Measurements from ENCODE around the gene KPTN. TPM values are rescaled to one million over a fixed set of nuclear protein-coding genes. Genes with fewer than 3 reads are reported as not detected.

KPTN gene
- total and polyA plus RNA-seq, 7 donors: 4.4 to 12.2 (median 4.8) TPM

GRCh38 chr19:47432091-47432490 lies 51.9 kb downstream of the KPTN start:
- no peaks in the 10 kb centered on the region for H3K9me3 ChIP-seq
- peaks cover 3 to 32% (median 6%) of the 10 kb centered on the region in 3 donors for H3K27me3 ChIP-seq
- H3K27ac ChIP-seq: no peak overlapping the region
- H3K4me3 ChIP-seq: no peak overlapping the region
- intact Hi-C loops (cut with DNase I): no loop called here
- peaks cover 0 to 36% (median 33%) of the 10 kb centered on the region in 4 donors for H3K4me1 ChIP-seq
- TF ChIP-seq POLR2AphosphoS5 (IDR thresholded peaks at IDR 0.05) (no peak), EP300 (IDR thresholded peaks at IDR 0.05) (no peak), CTCF (IDR thresholded peaks at IDR 0.05) (no peak), POLR2A (IDR thresholded peaks at IDR 0.05) (no peak)
- WGBS, 2 donors: 73 to 83% methylated on average over 18 of the region's 18 CpGs
- no peak for DNase-seq
- no peaks in the 10 kb centered on the region for H3K36me3 ChIP-seq

- H3K27me3 ChIP-seq: peaks cover 3 to 45% (median 6%) of the 10 kb centered on the region in 3 donors
These were observed 53.8 kb downstream of the KPTN start for GRCh38 chr19:47430041-47430802.

DNA sequence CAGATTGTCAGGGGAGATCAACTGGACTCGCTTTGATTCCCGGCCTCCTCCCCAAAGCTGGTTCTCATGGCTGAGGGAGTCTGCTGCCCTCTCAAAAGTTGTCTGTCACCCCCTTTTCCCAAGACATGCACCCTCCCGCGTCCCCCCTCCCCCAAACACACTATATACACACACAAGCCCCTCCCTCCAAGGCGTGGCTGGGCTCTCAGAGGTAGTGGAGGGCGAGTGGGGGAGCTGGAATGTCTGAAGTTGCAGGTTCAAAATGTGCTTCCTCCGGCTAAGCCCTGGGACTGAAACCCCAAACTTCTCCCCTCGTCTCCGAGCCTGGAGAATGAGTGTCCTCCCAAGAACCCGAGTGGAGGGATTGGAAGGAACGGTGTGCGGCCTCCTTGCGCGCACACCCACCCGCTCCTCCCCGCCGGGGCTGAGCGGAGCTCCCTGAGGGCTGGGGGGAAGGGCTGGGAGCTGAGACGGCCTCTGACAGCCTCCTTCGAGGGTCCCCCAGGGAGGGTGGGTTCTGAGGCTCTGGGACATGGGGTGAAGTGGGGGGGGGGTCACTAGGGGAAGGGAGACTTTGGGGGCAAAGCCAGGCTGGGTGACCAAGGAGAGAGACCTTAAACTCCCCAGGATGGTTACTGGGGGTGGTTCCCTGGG lies 54.8 kb downstream of the KPTN start:
- peaks cover 3 to 54% (median 6%) of the 10 kb centered on the region in 3 donors for H3K27me3 ChIP-seq
- intact Hi-C loops (cut with DNase I): loop anchor here (10.0 kb wide), 1 partner anchor 134 kb away; no protein-coding TSS in a partner anchor

More at GRCh38 chr19:47430041-47430802, 53.8 kb downstream of the KPTN start:
- Histone ChIP-seq H3K36me3 (no peaks in the 10 kb centered on the region), H3K9me3 (no peaks in the 10 kb centered on the region), H3K4me3 (peak overlapping the region in 2 of 4 donors; percentile 13 to 27), H3K27ac (peak overlapping the region in 1 of 4 donors; percentile 37), H3K4me1 (peaks cover 0 to 38% (median 33%) of the 10 kb centered on the region in 4 donors)
- DNase-seq: no peak
- intact Hi-C loops (cut with DNase I): no loop called here
- TF ChIP-seq POLR2A (IDR thresholded peaks at IDR 0.05): no peak
- TF ChIP-seq EP300 (IDR thresholded peaks at IDR 0.05): no peak
- TF ChIP-seq POLR2AphosphoS5 (IDR thresholded peaks at IDR 0.05): peak in 2 of 4 donors; percentile 19 to 40
- TF ChIP-seq CTCF (IDR thresholded peaks at IDR 0.05): peak in 3 of 4 experiments; percentile 26 to 32 (median 31)
- WGBS, 2 donors: 6 to 7% methylated on average over 69 of the region's 69 CpGs

More for the DNA sequence above, 54.8 kb downstream of the KPTN start:
- Histone ChIP-seq H3K27ac (peak overlapping the region in 1 of 4 donors; percentile 83), H3K4me3 (no peak overlapping the region), H3K9me3 (no peaks in the 10 kb centered on the region), H3K36me3 (no peaks in the 10 kb centered on the region), H3K4me1 (peaks cover 0 to 38% (median 33%) of the 10 kb centered on the region in 4 donors)
- no peak for DNase-seq
- no peak for TF ChIP-seq POLR2A (IDR thresholded peaks at IDR 0.05)
- no peak for TF ChIP-seq CTCF (IDR thresholded peaks at IDR 0.05)
- no peak for TF ChIP-seq EP300 (IDR thresholded peaks at IDR 0.05)
- no peak for TF ChIP-seq POLR2AphosphoS5 (IDR thresholded peaks at IDR 0.05)
- WGBS, 2 donors: 19 to 24% methylated on average over 20 of the region's 20 CpGs
